ENCODE data around the gene SGCG. TPM values are rescaled to one million over a fixed set of nuclear protein-coding genes. Genes with fewer than 3 reads are reported as not detected.

The SGCG gene
- total RNA-seq, 1 experiment from 2014 or later, result not detected

- Histone ChIP-seq H3F3A (ENCODE audit: insufficient read depth, low read depth) (no peaks in the 10 kb centered on the region), H3K9me2 (ENCODE audit: insufficient read depth) (no peaks in the 10 kb centered on the region), H3K79me2 (ENCODE audit: low read depth) (no peaks in the 10 kb centered on the region), H3K9me3 (ENCODE audit: insufficient read depth, low read depth) (no peaks in the 10 kb centered on the region), H3K36me3 (ENCODE audit: low read depth) (no peaks in the 10 kb centered on the region), H3K27me3 (ENCODE audit: insufficient read depth, low read depth) (peaks cover 31% of the 10 kb centered on the region; the same call in 1 of the 2 replicates), H2AFZ (no peak overlapping the region), H3K27ac (no peak overlapping the region), H3K4me3 (no peak overlapping the region), H3K4me1 (replicated peaks; ENCODE audit: insufficient read depth) (no peaks in the 10 kb centered on the region), H3K4me2 (no peak overlapping the region), H4K20me1 (ENCODE audit: insufficient read depth) (no peaks in the 10 kb centered on the region)
- TF ChIP-seq CTCF (conservative IDR thresholded peaks at IDR 0.05) (no peak), EZH2 (IDR thresholded peaks at IDR 0.05; ENCODE audit: low read depth) (no peak)
- ChIA-PET POLR2A (ENCODE audit: unreplicated experiment) (no interaction called here), CTCF (no interaction called here)
- no peak for DNase-seq
- no TSS peak for BruUV-seq (replicated peaks)
- intact Hi-C loops (cut with micrococcal nuclease; ENCODE audit: unreplicated experiment), result no loop called here
Observed at GRCh38 chr13:23268441-23268840, 87.7 kb downstream of the SGCG start.

GRCh38 chr13:23271331-23271730 is 90.6 kb downstream of the SGCG start:
- no peaks in the 10 kb centered on the region for H3F3A ChIP-seq (ENCODE audit: insufficient read depth, low read depth)
- no peak for DNase-seq
- H3K4me2 ChIP-seq, result no peak overlapping the region
- H3K27ac ChIP-seq, result no peak overlapping the region
- no peak overlapping the region for H3K4me3 ChIP-seq
- intact Hi-C loops (cut with micrococcal nuclease; ENCODE audit: unreplicated experiment), result no loop called here
- no peaks in the 10 kb centered on the region for H3K79me2 ChIP-seq (ENCODE audit: low read depth)
- ChIA-PET POLR2A (ENCODE audit: unreplicated experiment) (no interaction called here), CTCF (no interaction called here)
- peaks cover 44% of the 10 kb centered on the region; the same call in 1 of the 2 replicates for H3K27me3 ChIP-seq (ENCODE audit: insufficient read depth, low read depth)
- TF ChIP-seq EZH2 (IDR thresholded peaks at IDR 0.05; ENCODE audit: low read depth), result no peak
- H3K9me2 ChIP-seq (ENCODE audit: insufficient read depth), result no peaks in the 10 kb centered on the region
- H2AFZ ChIP-seq, result no peak overlapping the region
- H3K4me1 ChIP-seq (replicated peaks; ENCODE audit: insufficient read depth), result no peaks in the 10 kb centered on the region
- BruUV-seq (replicated peaks), result no TSS peak
- no peaks in the 10 kb centered on the region for H4K20me1 ChIP-seq (ENCODE audit: insufficient read depth)
- no peaks in the 10 kb centered on the region for H3K36me3 ChIP-seq (ENCODE audit: low read depth)
- no peaks in the 10 kb centered on the region for H3K9me3 ChIP-seq (ENCODE audit: insufficient read depth, low read depth)

GRCh38 chr13:23273498-23273897 is 92.7 kb downstream of the SGCG start:
- no TSS peak for BruUV-seq (replicated peaks)
- H3K27ac ChIP-seq, result no peak overlapping the region
- H3K9me2 ChIP-seq (ENCODE audit: insufficient read depth), result no peaks in the 10 kb centered on the region
- H3K4me3 ChIP-seq, result no peak overlapping the region
- no peaks in the 10 kb centered on the region for H3K79me2 ChIP-seq (ENCODE audit: low read depth)
- peaks cover 39% of the 10 kb centered on the region; the same call in 1 of the 2 replicates for H3K27me3 ChIP-seq (ENCODE audit: insufficient read depth, low read depth)
- intact Hi-C loops (cut with micrococcal nuclease; ENCODE audit: unreplicated experiment), result no loop called here
- H3K4me2 ChIP-seq, result no peak overlapping the region
- H2AFZ ChIP-seq, result no peak overlapping the region
- no peaks in the 10 kb centered on the region for H3F3A ChIP-seq (ENCODE audit: insufficient read depth, low read depth)
- POLR2A ChIA-PET (ENCODE audit: unreplicated experiment), result no interaction called here
- DNase-seq, result no peak
- TF ChIP-seq CTCF (conservative IDR thresholded peaks at IDR 0.05), result no peak
- H4K20me1 ChIP-seq (ENCODE audit: insufficient read depth), result no peaks in the 10 kb centered on the region
- no peaks in the 10 kb centered on the region for H3K9me3 ChIP-seq (ENCODE audit: insufficient read depth, low read depth)
- CTCF ChIA-PET, result no interaction called here
- H3K36me3 ChIP-seq (ENCODE audit: low read depth), result no peaks in the 10 kb centered on the region
- H3K4me1 ChIP-seq (replicated peaks; ENCODE audit: insufficient read depth), result no peaks in the 10 kb centered on the region

GRCh38 chr13:23279321-23279720 is 98.5 kb downstream of the SGCG start:
- ChIA-PET POLR2A (ENCODE audit: unreplicated experiment) (no interaction called here), CTCF (no interaction called here)
- no peaks in the 10 kb centered on the region for H3F3A ChIP-seq (ENCODE audit: insufficient read depth, low read depth)
- no peak overlapping the region for H3K4me3 ChIP-seq
- H4K20me1 ChIP-seq (ENCODE audit: insufficient read depth), result no peaks in the 10 kb centered on the region; the same call in 1 of the 2 replicates
- intact Hi-C loops (cut with micrococcal nuclease; ENCODE audit: unreplicated experiment), result no loop called here
- no peak overlapping the region for H3K27ac ChIP-seq
- no peaks in the 10 kb centered on the region for H3K79me2 ChIP-seq (ENCODE audit: low read depth)
- no peak overlapping the region for H2AFZ ChIP-seq
- no peak overlapping the region for H3K4me2 ChIP-seq
- H3K9me3 ChIP-seq (ENCODE audit: insufficient read depth, low read depth), result no peaks in the 10 kb centered on the region
- TF ChIP-seq EZH2 (IDR thresholded peaks at IDR 0.05; ENCODE audit: low read depth) (no peak), CTCF (conservative IDR thresholded peaks at IDR 0.05) (no peak)
- peaks cover 31% of the 10 kb centered on the region for H3K27me3 ChIP-seq (ENCODE audit: insufficient read depth, low read depth)
- DNase-seq, result no peak
- no TSS peak for BruUV-seq (replicated peaks)
- H3K36me3 ChIP-seq (ENCODE audit: low read depth), result no peaks in the 10 kb centered on the region
- no peaks in the 10 kb centered on the region for H3K4me1 ChIP-seq (replicated peaks; ENCODE audit: insufficient read depth)
- H3K9me2 ChIP-seq (ENCODE audit: insufficient read depth), result no peaks in the 10 kb centered on the region

Data from PC-9 (cell line).